ENCODE results near the gene DSG2. TPM values are rescaled to one million over a fixed set of nuclear protein-coding genes. Genes with fewer than 3 reads are reported as not detected.

DSG2 gene
- total RNA-seq, 2 donors from 2014 or later, result 112 to 144 TPM

GRCh38 chr18:31573051-31573450 is 75.1 kb downstream of the DSG2 start:
- peaks cover 49% of the 10 kb centered on the region for H3K4me1 Mint-ChIP-seq
- no peaks in the 10 kb centered on the region for H3K9me3 ChIP-seq (ENCODE audit: control insufficient read depth, low read length)
- TF ChIP-seq CTCF (conservative IDR thresholded peaks at IDR 0.05), result no peak
- peaks cover 12% of the 10 kb centered on the region for H3K27me3 ChIP-seq (ENCODE audit: control insufficient read depth, insufficient read depth, low read length, poor library complexity, severe bottlenecking)
- no peak overlapping the region for H3K4me3 ChIP-seq (ENCODE audit: low read length)
- H3K27ac ChIP-seq (ENCODE audit: low read depth, low read length), result no peak overlapping the region
- no peak overlapping the region for H3K27ac Mint-ChIP-seq
- peaks cover 15% of the 10 kb centered on the region for H3K4me1 ChIP-seq (ENCODE audit: control insufficient read depth, insufficient read depth, low read length)
- H3K36me3 Mint-ChIP-seq (ENCODE audit: low read depth), result no peaks in the 10 kb centered on the region
- no peaks in the 10 kb centered on the region for H3K9me3 Mint-ChIP-seq
- 93 to 100% methylated on average over 1 to 3 of the region's 3 CpGs for WGBS, 2 experiments (ENCODE audit: insufficient coverage in 1 of 2, insufficient read length in 1 of 2)
- H3K27me3 Mint-ChIP-seq (ENCODE audit: insufficient read depth), result peaks cover 10% of the 10 kb centered on the region
- DNase-seq, result no peak
- H3K9ac ChIP-seq (ENCODE audit: extremely low read depth, low read length, poor library complexity, severe bottlenecking), result no peak overlapping the region
- H3K36me3 ChIP-seq (ENCODE audit: control insufficient read depth, insufficient read depth, low read length), result no peaks in the 10 kb centered on the region
- H3K4me3 Mint-ChIP-seq, result no peak overlapping the region

- no peaks in the 10 kb centered on the region for H3K9me3 Mint-ChIP-seq
- Histone ChIP-seq H3K9ac (ENCODE audit: extremely low read depth, low read length, poor library complexity, severe bottlenecking) (no peak overlapping the region), H3K4me3 (ENCODE audit: low read length) (no peak overlapping the region), H3K36me3 (ENCODE audit: control insufficient read depth, insufficient read depth, low read length) (no peaks in the 10 kb centered on the region), H3K4me1 (ENCODE audit: control insufficient read depth, insufficient read depth, low read length) (peaks cover 15% of the 10 kb centered on the region), H3K27ac (ENCODE audit: low read depth, low read length) (no peak overlapping the region), H3K9me3 (ENCODE audit: control insufficient read depth, low read length) (no peaks in the 10 kb centered on the region), H3K27me3 (ENCODE audit: control insufficient read depth, insufficient read depth, low read length, poor library complexity, severe bottlenecking) (peaks cover 12% of the 10 kb centered on the region)
- H3K27me3 Mint-ChIP-seq (ENCODE audit: insufficient read depth), result peaks cover 11% of the 10 kb centered on the region
- H3K27ac Mint-ChIP-seq, result no peak overlapping the region
- no peak overlapping the region for H3K4me3 Mint-ChIP-seq
- no peaks in the 10 kb centered on the region for H3K36me3 Mint-ChIP-seq (ENCODE audit: low read depth)
- TF ChIP-seq CTCF (conservative IDR thresholded peaks at IDR 0.05), result no peak
- 100% methylated on average over 1 of the region's 1 CpG; no CpG with 5 or more reads in 1 of the 2 experiments for WGBS, 2 experiments (ENCODE audit: insufficient coverage in 1 of 2, insufficient read length in 1 of 2)
- H3K4me1 Mint-ChIP-seq, result peaks cover 49% of the 10 kb centered on the region
- DNase-seq, result no peak
These were observed 76.4 kb downstream of the DSG2 start for GRCh38 chr18:31574359-31574758.

GRCh38 chr18:31575515-31576257 is 77.7 kb downstream of the DSG2 start:
- no peak for TF ChIP-seq CTCF (conservative IDR thresholded peaks at IDR 0.05)
- WGBS, 2 experiments (ENCODE audit: insufficient coverage in 1 of 2, insufficient read length in 1 of 2), result 78 to 90% methylated on average over 2 to 3 of the region's 3 CpGs
- H3K9me3 Mint-ChIP-seq, result no peaks in the 10 kb centered on the region

More at GRCh38 chr18:31575515-31576257, 77.7 kb downstream of the DSG2 start:
- Histone ChIP-seq H3K36me3 (ENCODE audit: control insufficient read depth, insufficient read depth, low read length) (no peaks in the 10 kb centered on the region), H3K9ac (ENCODE audit: extremely low read depth, low read length, poor library complexity, severe bottlenecking) (no peak overlapping the region), H3K9me3 (ENCODE audit: control insufficient read depth, low read length) (no peaks in the 10 kb centered on the region), H3K4me3 (ENCODE audit: low read length) (peak overlapping the region; percentile 3), H3K27me3 (ENCODE audit: control insufficient read depth, insufficient read depth, low read length, poor library complexity, severe bottlenecking) (peaks cover 12% of the 10 kb centered on the region), H3K27ac (ENCODE audit: low read depth, low read length) (no peak overlapping the region), H3K4me1 (ENCODE audit: control insufficient read depth, insufficient read depth, low read length) (peaks cover 15% of the 10 kb centered on the region)
- Mint-ChIP-seq H3K36me3 (ENCODE audit: low read depth) (no peaks in the 10 kb centered on the region), H3K4me3 (no peak overlapping the region), H3K27me3 (ENCODE audit: insufficient read depth) (peaks cover 11% of the 10 kb centered on the region), H3K27ac (no peak overlapping the region), H3K4me1 (peaks cover 49% of the 10 kb centered on the region)
- DNase-seq, result no peak

Measured in endodermal cell (in vitro differentiated cells).